ENCODE measurements around the gene HPCAL1. TPM values are rescaled to one million over a fixed set of nuclear protein-coding genes. Genes with fewer than 3 reads are reported as not detected.

HPCAL1 gene
- total RNA-seq, 1 donor from 2014 or later, result 19.0 TPM

DNA sequence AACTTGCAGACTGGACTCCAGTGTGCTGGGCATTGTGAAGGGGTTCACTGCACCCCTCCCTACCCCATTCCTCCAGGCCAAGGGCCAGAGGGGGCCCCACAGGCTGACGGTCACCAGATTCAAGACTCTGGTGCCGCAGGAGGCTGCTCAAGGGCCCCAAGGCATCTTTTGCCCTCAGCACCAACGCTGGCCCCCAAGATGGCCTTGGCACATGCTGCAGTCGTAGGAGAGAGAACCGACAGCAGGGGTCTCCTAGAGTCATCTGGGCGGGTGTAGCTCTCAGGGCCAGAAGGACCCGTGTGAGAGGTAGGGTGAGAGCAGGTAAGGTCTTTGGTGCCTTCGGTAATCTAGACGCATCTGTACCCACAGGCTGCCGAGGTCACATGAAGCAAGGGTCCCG lies 164.1 kb downstream of the HPCAL1 start:
- DNase-seq, result no peak

DNA sequence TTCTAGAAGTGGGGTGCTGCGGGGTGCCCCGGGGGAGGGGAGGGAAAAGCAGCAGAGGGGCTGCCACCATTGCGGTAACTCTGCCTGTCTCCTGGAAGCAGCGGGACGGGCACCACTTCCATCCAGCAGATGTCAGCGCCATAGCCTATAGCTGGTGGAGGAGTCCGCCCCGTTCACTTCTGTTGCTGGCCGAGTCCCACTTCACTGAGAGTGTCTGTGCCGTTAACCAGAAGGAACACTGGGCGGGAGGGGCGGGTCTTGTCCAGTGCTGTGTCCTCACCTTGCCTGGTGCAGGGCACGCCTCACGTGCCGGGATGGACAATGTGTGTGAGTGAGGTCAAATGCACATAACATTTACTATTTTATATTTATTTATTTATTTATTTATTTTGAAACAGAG lies 164.7 kb downstream of the HPCAL1 start:
- no peak for DNase-seq

DNA sequence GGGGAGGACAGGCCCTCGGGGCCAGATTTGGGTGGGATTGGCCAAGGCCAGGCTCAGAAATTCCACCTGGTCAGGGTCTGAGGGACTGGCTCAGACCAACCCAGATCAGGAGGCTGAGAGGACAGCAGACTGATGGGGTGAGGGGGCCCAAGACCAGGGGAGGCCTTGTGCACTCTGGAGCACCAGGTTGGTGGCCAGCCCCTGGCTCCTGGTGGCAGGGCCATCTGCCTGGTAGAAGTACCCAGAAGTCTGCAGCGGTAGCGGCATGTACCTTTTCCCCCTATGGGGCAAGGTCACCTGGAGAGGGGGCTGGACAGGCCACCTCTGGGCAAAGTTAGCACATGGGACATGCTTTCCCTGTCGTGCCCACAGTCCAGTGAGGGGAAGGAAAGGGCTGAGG lies 166.6 kb downstream of the HPCAL1 start:
- DNase-seq, result no peak

DNA sequence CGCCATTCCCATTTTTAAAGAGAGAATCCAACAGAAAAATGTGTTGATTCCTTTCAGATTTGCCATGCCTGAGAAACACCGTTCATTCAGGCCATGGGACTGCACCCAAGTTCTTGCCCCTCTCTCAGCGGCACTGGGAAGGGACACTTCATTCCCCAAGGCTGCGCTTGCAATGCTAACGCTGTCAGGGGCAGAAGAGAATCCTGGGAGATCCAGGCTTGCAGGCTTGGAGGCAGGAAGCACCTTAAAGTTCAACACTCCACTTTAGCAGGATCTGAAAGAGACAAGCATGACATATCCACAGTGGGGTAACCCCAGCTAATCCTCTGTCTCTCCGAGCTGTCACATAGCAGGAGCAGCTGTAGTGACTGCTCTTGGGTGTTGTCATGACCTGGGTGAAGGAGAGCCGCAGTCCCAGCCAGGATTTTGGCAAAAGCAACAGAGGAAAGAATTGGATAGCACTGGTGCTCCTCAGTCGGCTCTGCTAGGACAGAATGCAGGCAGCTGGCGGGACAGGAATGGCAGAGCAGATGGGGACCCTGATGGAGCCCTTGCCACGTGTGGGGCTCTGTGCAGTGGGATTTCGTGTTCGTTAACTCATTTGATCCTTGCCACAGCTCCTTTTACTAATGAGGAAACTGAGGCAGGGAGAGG lies 167.4 kb downstream of the HPCAL1 start:
- DNase-seq, result no peak

DNA sequence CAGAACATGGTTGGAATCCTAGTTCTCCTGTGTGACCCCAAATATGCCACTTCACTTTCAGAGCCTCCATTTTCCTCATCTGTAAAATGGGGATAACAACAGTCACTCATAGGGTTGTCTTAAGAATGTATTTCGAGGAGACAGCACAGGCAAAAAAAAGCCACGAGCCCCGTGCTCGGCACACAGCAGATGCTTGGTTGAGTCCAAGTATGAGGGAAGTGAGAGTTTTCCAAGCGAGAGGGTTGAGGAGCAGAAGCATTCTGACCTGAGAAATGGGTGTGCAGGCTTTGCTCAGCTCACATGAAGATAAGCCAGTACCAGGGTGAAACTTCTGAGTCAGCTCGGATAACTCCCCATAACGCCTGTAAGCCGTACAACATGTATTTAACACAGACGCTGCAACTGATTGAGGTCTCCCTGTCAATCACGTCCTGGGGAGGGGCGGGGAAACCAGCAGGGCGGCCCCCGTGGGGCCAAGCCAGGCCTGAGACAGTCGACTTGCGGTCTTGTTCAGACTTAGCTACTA lies 168.4 kb downstream of the HPCAL1 start:
- no peak for DNase-seq

DNA sequence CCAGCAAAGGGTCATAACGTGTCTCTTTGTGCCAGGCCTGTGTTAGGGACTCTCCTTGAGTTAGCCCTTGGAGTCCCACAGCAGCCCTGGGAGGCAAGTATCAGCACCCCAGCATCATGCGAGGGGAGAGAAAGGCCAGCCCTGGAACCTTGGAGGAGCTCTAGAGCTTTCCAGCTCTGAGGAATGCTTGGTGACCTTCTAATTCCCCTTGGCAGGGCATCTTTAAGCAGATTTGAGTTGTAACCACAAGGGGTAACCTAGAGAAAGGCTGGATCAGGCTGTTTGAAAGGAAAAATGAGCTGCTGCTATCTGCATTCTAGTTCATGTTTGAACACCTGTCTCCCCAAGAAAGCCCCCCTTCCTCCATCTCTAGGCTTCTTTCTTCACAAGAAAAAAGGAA lies 169.3 kb downstream of the HPCAL1 start:
- DNase-seq, result no peak

DNA sequence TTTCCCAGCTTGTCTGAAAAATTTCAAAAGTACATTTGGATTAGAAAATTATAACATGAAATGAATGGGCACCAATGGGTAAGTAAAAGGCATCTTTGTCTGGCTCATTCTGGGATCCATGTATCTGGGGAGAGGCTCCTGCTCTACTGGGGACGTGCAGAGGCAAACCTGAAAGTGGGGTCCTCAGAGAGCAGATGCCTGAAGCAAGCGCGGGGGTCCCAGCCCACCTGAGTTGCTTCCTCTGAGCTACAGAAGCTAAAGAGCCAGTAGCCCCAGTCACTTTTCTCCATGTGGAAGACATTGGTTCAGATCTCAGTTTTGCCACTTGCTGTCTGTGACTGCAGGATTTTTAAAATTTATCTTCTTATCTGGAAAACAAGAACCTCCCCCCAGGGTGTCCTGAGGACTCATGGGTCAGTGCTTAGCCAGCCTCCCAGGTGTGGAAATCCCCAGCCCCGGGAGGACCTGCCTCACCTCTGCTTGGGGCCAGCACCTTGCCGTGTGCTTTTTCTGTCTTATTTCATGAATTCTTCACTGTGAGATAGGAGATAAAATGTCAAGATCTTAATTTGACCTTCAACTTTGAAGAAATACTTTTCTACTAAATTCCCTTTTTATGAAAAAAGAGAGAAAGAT lies 170.5 kb downstream of the HPCAL1 start:
- no peak for DNase-seq

DNA sequence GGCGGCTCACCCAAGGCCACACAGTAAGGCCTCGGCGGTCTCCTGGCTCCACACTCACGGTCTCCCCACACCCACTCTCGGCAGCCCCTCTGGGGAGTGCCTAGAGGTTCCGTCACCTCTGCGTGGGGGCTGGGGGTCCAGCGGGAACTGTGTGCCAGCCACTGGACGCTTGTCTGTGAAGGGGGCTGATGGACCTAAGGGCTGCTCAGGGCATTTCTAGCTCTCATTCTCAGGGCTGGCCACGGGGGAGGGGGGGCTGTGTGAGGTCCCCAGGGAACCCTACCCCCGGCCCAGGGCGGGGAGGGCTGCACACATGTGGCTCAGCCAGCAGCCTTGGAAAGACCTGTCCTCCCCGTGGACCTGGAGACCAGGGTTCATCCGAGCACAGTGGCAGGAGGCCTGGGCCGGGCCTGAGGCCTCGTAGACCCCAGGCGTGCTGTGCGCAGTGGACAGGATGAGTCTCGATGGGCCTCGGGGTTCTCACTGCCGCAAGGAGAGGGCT lies 172.6 kb downstream of the HPCAL1 start:
- no peak for DNase-seq

DNA sequence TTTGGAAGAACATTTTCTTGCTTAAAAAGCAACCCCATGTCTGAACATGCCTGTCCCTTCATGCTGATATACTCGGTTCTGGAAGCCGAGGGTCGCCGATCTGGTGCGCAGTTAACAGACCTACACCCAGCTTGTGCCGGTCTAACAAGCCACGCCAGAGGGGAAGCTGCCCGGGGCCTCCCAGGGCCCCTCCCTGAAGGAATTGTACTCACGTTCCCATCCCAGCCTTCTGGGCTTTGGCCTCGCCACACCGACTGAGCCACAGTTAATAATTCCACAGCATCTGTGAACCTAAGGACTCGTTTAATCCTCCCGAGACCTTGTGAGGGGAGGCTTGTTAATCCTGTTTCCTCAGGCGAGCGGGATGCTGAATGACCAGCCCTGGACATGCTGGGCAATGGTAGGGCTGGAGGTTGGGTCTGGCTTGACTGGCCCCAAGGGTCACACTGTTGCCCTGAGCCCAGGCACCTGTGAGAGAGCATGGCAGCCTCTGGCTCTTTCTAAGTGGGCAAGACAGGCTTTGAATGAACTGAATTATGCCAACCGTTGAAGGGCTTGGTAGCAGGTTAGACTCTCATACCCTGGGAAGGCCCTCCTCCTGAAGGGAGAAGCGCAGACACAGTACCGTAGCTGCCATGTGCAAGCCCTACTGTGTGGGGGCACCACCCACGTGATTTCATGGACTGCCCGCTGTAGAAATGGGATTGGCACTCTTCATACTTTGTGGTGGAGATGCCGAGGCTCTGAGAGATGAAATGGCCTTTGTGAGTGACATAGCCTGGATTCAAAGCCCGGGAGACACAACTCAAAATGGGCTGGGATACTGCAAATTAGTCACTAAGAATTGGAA lies 173.3 kb downstream of the HPCAL1 start:
- DNase-seq, result no peak

DNA sequence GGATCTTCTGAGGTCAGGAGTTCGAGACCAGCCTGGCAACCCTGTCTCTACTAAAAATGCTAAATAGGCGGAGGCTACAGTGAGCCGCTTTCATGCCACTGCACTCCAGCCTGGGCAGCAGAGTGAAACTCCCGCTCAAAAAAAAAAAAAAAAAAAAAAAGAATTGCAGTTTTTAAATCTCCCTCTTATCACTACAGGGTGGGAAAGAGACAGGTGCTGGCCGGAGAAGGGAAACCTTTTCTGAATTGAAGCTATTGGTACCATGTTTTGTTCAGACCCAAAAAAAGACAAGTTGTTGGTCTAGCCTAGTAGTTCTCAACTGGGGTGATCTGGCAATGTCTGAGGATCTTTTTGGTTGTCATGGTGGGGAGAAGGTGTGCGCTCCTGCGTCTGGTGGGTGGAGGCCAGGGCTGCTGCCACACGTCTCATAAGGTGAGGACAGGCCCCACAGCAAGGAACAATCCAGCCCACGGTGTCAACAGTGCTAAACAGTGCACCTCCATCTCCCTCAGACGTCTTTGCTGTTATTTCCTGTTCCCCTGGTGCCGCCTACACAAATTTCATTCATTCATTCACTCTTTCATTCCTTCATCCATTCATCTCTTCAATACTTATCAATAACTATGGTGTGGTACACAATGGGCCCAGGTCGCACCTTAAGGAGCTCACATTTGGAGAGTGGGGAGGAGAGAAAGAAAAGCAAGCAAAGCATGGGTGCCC lies 174.2 kb downstream of the HPCAL1 start:
- no peak for DNase-seq

Small RNAs within 50 kb of the gene (small RNA-seq; reads per million reads assigned to genes)
- gene RF00432, result not detected
- not detected for gene RN7SL66P
- gene SNORA80B, result 3.1 reads per million, percentile 87 among the genes with 10 or more reads in this experiment

Other genes with a start within 250 kb of the HPCAL1 start
- gene CYS1, start 222.5 kb upstream of the HPCAL1 start, total RNA-seq, result 2.0 TPM
- gene RRM2, start 180.2 kb upstream of the HPCAL1 start, total RNA-seq, result 4.8 TPM
- gene ODC1, start 145.4 kb downstream of the HPCAL1 start, total RNA-seq, result 167 TPM